Astrocyte (in vitro differentiated cells and primary cell): ENCODE measurements around the gene ENDOV.

Source experiments
- CTCF ChIP-seq: IDR thresholded peaks from 2 replicates; pipeline ENCODE4 v1.5.1; 2011; ENCODE audit warnings: low read depth, mild to moderate bottlenecking, inconsistent platforms, low read length, moderate library complexity; ENCODE audit not compliant: insufficient read depth
- EZH2 ChIP-seq: IDR thresholded peaks from 2 replicates; pipeline ENCODE4 v1.6.1; 2012; ENCODE audit warnings: mild to moderate bottlenecking, low read length, inconsistent platforms; ENCODE audit not compliant: insufficient read depth

DNA sequence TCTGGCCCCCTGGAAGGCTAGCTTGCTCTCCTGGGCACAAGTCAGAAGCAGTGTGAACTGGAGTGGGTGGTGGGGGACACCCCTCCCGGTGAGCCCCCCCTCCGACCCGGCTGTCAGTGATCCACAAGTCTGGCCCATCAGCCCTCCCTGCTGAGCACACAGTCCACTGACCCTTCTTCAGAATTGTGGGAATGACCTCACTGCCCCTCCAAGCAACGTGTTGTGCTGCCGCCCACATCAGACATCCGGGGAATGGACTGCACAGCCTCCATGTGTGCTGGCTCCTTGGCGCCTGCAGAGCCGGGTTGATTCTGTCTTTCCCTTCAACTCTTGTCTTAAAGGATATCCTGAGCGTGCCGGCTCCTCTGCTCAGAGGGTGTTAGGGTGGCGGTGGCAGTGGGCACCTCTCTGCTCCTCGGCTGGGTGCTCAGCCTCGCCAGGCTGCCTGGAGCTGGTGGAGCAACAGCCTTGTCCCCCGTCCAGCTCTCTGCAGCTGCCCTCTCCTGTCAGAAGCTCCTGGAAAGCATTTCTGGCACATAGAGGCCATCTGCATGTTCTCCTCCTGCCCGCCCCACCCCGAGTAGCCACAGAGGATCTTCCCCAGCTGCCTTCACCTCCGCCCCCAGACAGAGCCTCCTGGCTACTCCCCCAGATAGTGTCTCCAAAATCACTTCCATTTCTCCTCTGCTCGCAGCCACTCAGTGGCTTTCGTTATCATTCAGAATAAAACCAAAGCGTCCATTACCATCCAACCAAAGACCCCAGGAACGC, 41.7 kb downstream of the ENDOV start:
- no peak for TF ChIP-seq CTCF
- no peak for TF ChIP-seq EZH2
